Activated T-helper 1 cell treated with anti-CD3 and anti-CD28 coated beads, Interleukin-12 subunit alpha, Interleukin-12 subunit beta, Interleukin-2, Interleukin-4 antibody, amounts not matched to agents 30 ng/mL and 10 ng/mL and 1 ng/mL, durations not matched to agents 14 hours and 24 hours and 36 hours (primary cell): ENCODE results near the gene TBC1D20. TPM values are rescaled to one million over a fixed set of nuclear protein-coding genes. Genes with fewer than 3 reads are reported as not detected.
A peak's percentile ranks its signal among the peaks of the same experiment; 100 is the strongest.

ENCODE experiments used
- DNase-seq: peaks from one replicate; pipeline ENCODE4 v3.0.0; 2021; ENCODE audit warnings: low spot score
- H3K27ac Mint-ChIP-seq: one replicate; pipeline ENCODE4 v1.8.0; 2021; ENCODE audit warnings: mild to moderate bottlenecking, mixed read lengths
- H3K27me3 Mint-ChIP-seq: one replicate; pipeline ENCODE4 v1.8.0; 2022; ENCODE audit warnings: mild to moderate bottlenecking, moderate library complexity, mixed read lengths; ENCODE audit not compliant: insufficient read depth
- H3K36me3 Mint-ChIP-seq: one replicate; pipeline ENCODE4 v1.8.0; 2021; ENCODE audit warnings: low read depth, mixed read lengths
- H3K4me1 Mint-ChIP-seq: one replicate; pipeline ENCODE4 v1.8.0; 2021; ENCODE audit warnings: low read depth, mixed read lengths
- H3K4me3 Mint-ChIP-seq: one replicate; pipeline ENCODE4 v1.8.0; 2021; ENCODE audit warnings: mild to moderate bottlenecking, moderate library complexity, mixed read lengths
- H3K9me3 Mint-ChIP-seq: one replicate; pipeline ENCODE4 v1.8.0; 2021; ENCODE audit warnings: mixed read lengths
- intact Hi-C: fragments of 100-400 bp; cut with micrococcal nuclease; formaldehyde crosslinking; loops from one replicate; pipeline ENCODE4 v1.15.1; 2024
- total RNA-seq: library from RNA; stranded (reverse); gene quantifications from 2 replicates; pipeline ENCODE4 v1.2.3, GENCODE V29; 2022

The TBC1D20 gene
- total RNA-seq, 1 donor from 2014 or later, result 37.5 TPM

DNA sequence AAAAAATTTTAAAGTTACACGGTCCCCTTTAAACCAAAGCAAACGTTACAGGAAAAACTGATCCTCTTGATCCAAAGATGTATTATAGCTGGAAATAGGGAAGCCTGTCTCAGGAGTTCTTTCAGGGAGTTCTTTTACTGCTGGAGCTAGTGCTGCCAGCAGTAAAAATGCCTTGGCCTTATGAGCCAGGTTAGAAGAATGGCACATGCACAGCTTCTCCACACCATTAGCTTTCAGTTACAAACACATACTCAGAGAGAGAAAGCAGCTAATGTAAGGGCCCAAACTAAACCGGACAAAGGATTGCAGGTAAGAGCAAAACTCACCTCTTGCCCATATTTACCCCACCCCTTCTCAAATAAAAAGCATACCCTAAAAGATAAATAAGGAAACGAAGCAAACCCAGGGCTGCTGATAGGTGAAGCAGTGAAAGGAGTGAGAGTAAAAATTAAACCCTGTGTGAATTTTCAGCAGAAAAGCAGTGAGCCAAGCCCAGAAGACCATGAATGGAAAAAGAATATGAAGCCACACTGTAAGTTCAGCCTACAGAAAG lies 19.0 kb downstream of the TBC1D20 start:
- H3K9me3 Mint-ChIP-seq, result no peaks in the 10 kb centered on the region
- DNase-seq, result no peak
- H3K27ac Mint-ChIP-seq, result peak overlapping the region; percentile 44
- intact Hi-C loops, result no loop called here
- peaks cover 63% of the 10 kb centered on the region for H3K4me1 Mint-ChIP-seq
- H3K4me3 Mint-ChIP-seq, result no peak overlapping the region
- H3K36me3 Mint-ChIP-seq, result peaks cover 76% of the 10 kb centered on the region
- no peaks in the 10 kb centered on the region for H3K27me3 Mint-ChIP-seq

DNA sequence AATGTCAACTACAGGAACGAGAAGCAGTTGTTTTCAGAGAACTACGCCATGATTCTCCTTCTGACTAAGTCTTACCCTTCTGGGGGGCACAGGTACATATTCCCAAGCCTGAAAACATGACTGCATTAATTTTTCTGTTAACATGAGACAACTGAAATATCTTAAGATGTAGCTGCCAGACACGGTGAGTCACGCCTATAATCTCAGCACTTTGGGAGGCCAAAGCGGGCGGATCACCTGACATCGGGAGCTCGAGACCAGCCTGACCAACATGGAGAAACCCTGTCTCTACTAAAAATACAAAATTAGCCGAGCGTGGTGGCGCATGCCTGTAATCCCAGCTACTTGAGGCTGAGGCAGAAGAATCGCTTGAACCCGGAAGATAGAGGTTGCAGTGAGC lies 21.7 kb downstream of the TBC1D20 start:
- Mint-ChIP-seq H3K9me3 (no peaks in the 10 kb centered on the region), H3K4me3 (no peak overlapping the region), H3K27me3 (no peaks in the 10 kb centered on the region), H3K36me3 (peaks cover 79% of the 10 kb centered on the region), H3K27ac (no peak overlapping the region), H3K4me1 (peaks cover 72% of the 10 kb centered on the region)
- DNase-seq, result no peak
- intact Hi-C loops, result no loop called here

DNA sequence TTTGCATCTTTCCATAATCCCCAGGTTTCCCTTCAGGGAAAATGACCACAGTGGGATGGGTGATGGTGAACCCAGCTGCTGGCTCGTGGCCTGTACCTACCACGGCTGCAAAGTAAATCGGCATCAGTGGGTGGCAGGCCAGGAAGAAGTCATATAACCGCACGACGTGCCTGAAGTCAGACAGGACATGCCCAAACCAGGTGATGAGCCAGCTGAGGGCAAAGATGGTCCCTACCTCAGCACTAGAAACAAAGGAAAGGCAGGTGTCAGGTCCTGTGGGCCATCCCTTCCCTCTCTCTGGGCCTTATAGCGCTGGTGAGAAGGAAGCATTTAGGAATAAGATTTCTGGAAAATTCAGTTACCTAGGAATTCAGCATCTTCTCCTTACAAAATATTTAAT lies 22.2 kb downstream of the TBC1D20 start:
- H3K36me3 Mint-ChIP-seq, result peaks cover 77% of the 10 kb centered on the region
- no peaks in the 10 kb centered on the region for H3K27me3 Mint-ChIP-seq
- DNase-seq, result no peak
- H3K9me3 Mint-ChIP-seq, result no peaks in the 10 kb centered on the region
- peaks cover 72% of the 10 kb centered on the region for H3K4me1 Mint-ChIP-seq
- peak overlapping the region; percentile 85 for H3K27ac Mint-ChIP-seq
- H3K4me3 Mint-ChIP-seq, result peak overlapping the region; percentile 23
- intact Hi-C loops, result no loop called here

DNA sequence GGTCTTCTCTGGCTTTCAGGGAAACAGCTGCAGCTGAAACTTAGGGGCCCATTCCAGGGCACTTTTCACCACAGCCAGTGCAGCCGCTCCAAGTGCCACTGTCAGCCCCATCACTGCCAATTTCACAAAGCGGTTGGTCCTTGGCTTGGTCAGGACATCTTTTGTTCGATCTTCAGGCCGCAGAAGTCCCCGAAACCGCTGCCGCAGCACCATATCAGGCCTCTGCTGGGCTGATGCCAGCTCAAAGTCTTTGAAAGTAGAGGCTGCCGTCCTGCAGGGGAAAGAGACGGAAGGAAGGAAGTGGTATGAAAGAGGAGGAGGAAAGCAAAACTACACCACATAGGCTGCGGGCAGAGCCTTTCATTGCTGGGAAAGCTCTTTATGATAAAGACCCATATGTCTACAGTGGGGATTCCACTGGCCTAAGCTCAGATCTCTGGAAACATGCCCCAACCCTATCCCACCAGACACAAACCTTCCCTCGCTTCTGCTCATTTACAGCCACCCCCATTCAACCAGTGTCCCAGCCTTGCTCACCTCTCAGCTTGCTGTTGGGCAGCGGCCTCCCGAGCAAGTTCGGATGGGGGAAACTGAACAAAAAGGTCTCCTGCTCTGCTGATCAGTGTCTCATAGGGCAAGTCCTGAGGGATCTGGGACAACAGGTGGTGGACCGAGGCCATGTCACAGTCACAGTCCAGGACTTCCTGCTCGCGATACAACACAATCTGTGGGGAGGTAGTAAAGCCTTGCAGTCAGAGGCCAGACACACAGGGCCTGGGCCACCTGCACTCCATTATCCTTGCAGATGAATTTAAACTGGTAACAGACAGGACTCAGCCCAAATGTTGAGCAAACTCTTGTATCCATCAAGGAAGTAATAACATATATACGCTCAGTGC lies 23.5 kb downstream of the TBC1D20 start:
- peaks cover 77% of the 10 kb centered on the region for H3K36me3 Mint-ChIP-seq
- peaks cover 79% of the 10 kb centered on the region for H3K4me1 Mint-ChIP-seq
- peak; percentile 58 for DNase-seq
- peak overlapping the region; percentile 85 for H3K27ac Mint-ChIP-seq
- no peaks in the 10 kb centered on the region for H3K27me3 Mint-ChIP-seq
- H3K9me3 Mint-ChIP-seq, result no peaks in the 10 kb centered on the region
- peak overlapping the region; percentile 77 for H3K4me3 Mint-ChIP-seq
- intact Hi-C loops, result loop anchor here (1.0 kb wide), 1 partner anchor 23 kb away; the partner anchor contains the start of gene TBC1D20

DNA sequence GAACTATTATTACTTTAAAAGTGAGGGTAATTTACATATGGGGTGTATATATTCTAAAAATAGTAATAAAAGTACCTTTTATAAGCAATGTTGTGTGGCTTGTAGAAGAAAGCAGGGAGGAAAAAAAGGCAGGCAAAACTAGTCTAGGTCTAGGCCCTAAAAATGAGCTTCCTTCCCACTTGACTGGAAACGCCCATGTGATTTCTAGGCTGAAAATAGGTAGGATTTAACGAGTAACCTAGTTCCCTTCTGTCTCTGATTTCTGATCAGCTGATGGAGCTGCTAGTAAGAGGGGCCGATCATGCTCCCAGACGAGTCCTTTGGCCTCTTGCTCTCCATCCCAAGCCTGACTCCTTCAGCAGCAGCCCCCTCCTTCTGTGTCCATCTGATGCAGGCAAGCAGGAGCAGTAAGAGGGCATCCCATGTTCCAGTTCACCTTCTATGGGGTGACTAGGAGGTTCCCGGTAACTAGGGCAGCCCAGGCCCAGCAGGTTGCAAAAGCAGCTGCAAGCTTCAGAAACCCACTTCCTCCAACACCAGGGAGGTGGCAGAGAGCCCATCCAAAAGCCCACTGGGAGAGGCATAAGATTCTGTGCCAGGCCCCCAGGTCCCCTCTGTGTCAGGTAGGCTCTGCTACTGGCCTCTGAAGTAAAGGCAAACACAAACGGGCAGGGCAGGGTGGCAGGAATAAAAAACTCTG lies 24.4 kb downstream of the TBC1D20 start:
- peaks cover 79% of the 10 kb centered on the region for H3K36me3 Mint-ChIP-seq
- H3K4me1 Mint-ChIP-seq, result peaks cover 81% of the 10 kb centered on the region
- intact Hi-C loops, result loop anchor here (1.0 kb wide), 1 partner anchor 24 kb away; the partner anchor contains the start of gene TBC1D20
- peak overlapping the region; percentile 77 for H3K4me3 Mint-ChIP-seq
- H3K27me3 Mint-ChIP-seq, result no peaks in the 10 kb centered on the region
- no peaks in the 10 kb centered on the region for H3K9me3 Mint-ChIP-seq
- peak overlapping the region; percentile 85 for H3K27ac Mint-ChIP-seq
- no peak for DNase-seq

DNA sequence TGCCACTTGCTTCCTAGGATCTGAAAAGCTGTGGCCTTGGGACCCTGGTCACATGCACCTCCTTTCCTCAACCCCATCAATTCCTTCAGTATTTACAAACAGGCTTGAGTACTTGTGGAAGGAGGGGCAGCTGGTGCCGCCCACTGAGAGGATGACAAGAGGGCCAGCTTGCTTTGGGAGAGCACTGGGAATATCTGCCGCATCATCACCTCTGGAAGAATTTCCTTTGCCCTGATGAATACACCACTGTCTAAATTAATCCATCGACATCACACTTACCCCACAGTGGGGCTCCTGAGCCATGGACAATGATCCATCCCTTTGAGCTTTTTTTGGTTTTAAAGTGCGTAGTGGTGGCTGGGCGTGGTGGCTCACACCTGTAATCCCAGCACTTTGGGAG lies 25.9 kb downstream of the TBC1D20 start:
- H3K9me3 Mint-ChIP-seq, result no peaks in the 10 kb centered on the region
- intact Hi-C loops, result no loop called here
- H3K27ac Mint-ChIP-seq, result no peak overlapping the region
- peaks cover 91% of the 10 kb centered on the region for H3K4me1 Mint-ChIP-seq
- H3K27me3 Mint-ChIP-seq, result no peaks in the 10 kb centered on the region
- no peak overlapping the region for H3K4me3 Mint-ChIP-seq
- H3K36me3 Mint-ChIP-seq, result peaks cover 71% of the 10 kb centered on the region
- no peak for DNase-seq

DNA sequence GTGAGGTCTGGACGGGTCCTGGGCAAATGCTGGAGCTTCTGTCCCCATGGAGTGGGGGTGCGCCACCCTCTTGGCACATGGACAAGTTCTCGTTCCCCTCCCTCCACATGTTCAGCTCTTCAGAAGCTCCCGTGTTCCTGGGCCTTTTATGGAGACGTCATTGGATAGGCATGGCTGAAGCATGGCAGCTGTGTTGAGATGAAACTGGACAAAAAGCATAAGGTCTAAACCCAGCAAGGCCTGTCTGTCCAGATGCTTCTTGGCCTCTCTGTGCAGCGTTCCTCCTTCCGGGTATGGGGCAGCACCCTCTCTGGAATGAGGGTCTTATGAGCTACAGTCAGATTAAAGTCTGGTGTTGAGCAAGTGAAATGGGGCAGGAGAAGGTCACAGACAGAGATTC lies 26.8 kb downstream of the TBC1D20 start:
- H3K36me3 Mint-ChIP-seq, result peaks cover 71% of the 10 kb centered on the region
- H3K9me3 Mint-ChIP-seq, result no peaks in the 10 kb centered on the region
- no peak for DNase-seq
- no peaks in the 10 kb centered on the region for H3K27me3 Mint-ChIP-seq
- intact Hi-C loops, result no loop called here
- H3K27ac Mint-ChIP-seq, result peak overlapping the region; percentile 49
- H3K4me1 Mint-ChIP-seq, result peaks cover 91% of the 10 kb centered on the region
- no peak overlapping the region for H3K4me3 Mint-ChIP-seq

DNA sequence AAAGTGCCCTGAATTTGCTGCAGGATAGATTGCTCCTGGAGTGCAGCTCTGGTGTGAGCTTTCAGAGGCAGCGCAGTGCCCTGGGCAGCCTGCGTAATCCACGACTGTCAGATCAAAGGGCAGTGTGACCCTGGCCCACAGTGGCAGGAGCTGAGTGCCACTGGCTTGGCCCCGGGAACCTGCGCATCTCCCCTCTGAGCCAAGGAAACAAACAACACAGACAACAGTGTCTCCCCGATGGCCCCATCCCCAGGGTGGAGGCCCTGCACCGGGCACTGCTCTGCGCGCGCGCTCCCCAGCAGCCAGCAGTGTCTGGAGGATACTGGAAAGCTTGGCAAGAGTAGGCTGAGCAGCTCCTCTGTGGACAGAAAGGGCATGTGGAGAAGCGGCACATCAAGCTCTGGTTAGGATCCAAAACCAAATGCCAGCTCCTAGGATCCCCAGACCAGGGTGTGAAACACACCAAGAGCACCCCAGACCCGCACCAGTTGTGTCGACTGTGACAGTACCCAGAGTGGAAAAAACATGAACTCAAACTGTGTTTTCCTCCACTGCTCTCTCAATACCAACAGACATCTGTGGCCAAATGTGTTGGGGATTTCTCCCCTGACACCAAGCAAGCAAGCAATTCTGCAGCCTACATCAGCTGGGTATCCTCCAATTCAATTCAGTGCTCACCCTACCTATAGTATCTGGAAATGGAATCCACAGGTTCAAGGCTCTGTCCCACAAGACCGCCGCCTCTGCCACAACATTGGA lies 27.5 kb downstream of the TBC1D20 start:
- intact Hi-C loops, result no loop called here
- H3K27ac Mint-ChIP-seq, result peak overlapping the region; percentile 98
- no peaks in the 10 kb centered on the region for H3K27me3 Mint-ChIP-seq
- DNase-seq, result no peak
- H3K4me1 Mint-ChIP-seq, result peaks cover 91% of the 10 kb centered on the region
- H3K4me3 Mint-ChIP-seq, result peak overlapping the region; percentile 51
- H3K9me3 Mint-ChIP-seq, result no peaks in the 10 kb centered on the region
- H3K36me3 Mint-ChIP-seq, result peaks cover 72% of the 10 kb centered on the region

DNA sequence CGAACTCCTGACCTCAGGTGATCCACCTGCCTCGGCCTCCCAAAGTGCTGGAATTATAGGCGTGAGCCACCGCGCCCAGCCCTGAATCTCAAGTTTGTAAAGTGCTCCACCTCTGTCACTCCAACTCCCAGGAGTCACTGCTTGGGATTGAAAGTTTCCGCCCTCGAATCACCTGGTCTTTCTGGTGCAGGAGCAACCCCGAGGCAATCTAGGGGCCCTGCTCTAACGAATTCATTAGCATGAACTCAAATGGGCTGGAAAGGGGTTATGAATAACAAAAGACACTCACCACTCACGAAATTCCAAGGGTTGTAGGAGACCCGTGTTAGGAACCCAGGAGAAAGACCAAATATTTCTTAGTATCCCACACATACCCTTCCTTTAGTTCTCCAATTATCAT lies 28.1 kb downstream of the TBC1D20 start:
- Mint-ChIP-seq H3K27me3 (no peaks in the 10 kb centered on the region), H3K9me3 (no peaks in the 10 kb centered on the region), H3K27ac (peak overlapping the region; percentile 98), H3K4me1 (peaks cover 86% of the 10 kb centered on the region), H3K36me3 (peaks cover 68% of the 10 kb centered on the region), H3K4me3 (peak overlapping the region; percentile 51)
- intact Hi-C loops, result no loop called here
- DNase-seq, result no peak

DNA sequence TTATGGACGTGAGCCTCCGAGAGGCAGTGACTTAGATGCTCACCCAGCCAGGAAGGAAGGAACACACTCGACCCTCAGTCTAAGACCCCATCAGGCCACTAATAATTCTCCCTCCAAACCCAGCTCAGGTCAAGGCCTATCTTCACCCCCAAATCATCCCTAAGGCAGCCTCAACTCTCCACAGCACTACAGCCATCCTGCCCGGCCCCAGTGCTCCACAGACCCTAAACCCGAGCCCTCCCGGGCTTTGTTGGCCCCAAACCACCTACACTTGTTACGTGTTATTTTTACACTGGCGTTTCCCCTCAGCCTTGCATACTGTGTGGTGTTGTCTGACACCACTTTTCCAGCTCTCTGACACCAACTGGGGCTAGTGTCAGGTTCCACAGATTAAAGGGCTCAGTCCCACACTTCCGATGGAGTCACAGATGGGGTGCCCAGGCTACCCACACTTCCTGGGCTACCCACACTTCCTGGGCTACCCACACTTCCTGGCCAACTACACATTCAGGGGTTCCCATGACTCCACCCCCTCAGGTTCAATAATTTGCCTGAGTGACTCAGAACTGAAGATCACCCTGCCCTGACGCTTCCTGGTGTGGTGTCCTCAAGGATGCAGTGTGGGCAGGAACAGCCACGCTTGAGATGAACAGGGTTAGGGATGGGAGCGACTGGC lies 28.9 kb downstream of the TBC1D20 start:
- DNase-seq, result peak; percentile 62
- Mint-ChIP-seq H3K4me3 (peak overlapping the region; percentile 66), H3K27ac (peak overlapping the region; percentile 98), H3K9me3 (no peaks in the 10 kb centered on the region), H3K27me3 (no peaks in the 10 kb centered on the region), H3K4me1 (peaks cover 79% of the 10 kb centered on the region), H3K36me3 (peaks cover 62% of the 10 kb centered on the region)
- intact Hi-C loops, result loop anchor here (1.0 kb wide), 7 partner anchors 26 to 136 kb away; partner anchors contain the start of genes SOX12, TBC1D20 and ZCCHC3

DNA sequence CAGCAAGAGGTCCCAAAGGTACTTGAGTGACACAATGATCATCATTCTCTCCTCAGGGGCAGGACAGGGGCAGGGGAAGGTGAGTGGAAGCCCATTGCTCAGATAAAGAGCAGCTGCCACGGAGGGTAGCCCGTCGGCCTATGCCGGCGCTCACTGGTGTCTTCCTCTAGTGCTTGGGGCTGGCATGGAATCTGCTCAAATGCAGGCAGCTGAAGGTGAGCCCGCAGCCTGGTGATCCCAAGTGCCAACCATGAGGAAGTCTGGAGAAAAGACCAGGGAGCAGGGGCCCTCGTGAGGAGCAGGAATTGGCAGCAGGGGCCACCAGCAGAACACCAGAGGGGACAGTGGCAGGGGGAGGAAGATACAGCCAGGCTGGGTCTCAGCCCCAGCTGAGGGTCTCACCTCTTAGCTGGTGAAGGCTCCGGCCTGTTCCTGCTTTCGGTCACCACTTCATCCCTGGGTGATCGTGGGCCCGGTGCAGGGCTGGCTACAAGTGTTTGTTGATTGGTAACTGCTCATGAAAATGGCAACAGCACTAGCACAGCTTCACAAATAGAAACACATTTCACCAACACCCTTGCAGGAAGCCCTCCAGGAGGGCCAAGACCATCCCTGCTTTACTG lies 29.5 kb downstream of the TBC1D20 start:
- Mint-ChIP-seq H3K4me1 (peaks cover 72% of the 10 kb centered on the region), H3K27ac (peak overlapping the region; percentile 98), H3K9me3 (no peaks in the 10 kb centered on the region), H3K27me3 (no peaks in the 10 kb centered on the region), H3K4me3 (peak overlapping the region; percentile 66), H3K36me3 (peaks cover 60% of the 10 kb centered on the region)
- intact Hi-C loops, result loop anchor here (1.0 kb wide), 7 partner anchors 25 to 135 kb away; partner anchors contain the start of genes SOX12, TBC1D20 and ZCCHC3
- no peak for DNase-seq
